Prostate gland (tissue), 2 donors: ENCODE measurements around the gene TTC23. TPM values are rescaled to one million over a fixed set of nuclear protein-coding genes. Genes with fewer than 3 reads are reported as not detected.

Experiments used
- DNase-seq: peaks from one replicate; pipeline ENCODE4 v3.0.0-alpha.2; 2019; ENCODE audit warnings: low spot score
- H3K27ac ChIP-seq, 2 donors: fragments of 200-600 bp; sonication (generic); 2 replicates each; pipeline ENCODE4 v1.5.1; 2017 to 2019
- H3K27me3 ChIP-seq: fragments of 200-600 bp; sonication (generic); replicated peaks from 2 replicates; pipeline ENCODE4 v1.5.1; 2019; ENCODE audit not compliant: insufficient read depth
- H3K36me3 ChIP-seq, 2 donors: fragments of 200-600 bp; sonication (generic); 1 replicate in 1 of 2; 2 replicates in 1 of 2; pipeline versions ENCODE4 v1.5.1 to v1.8.1; 2017 to 2019
- H3K4me1 ChIP-seq: fragments of 200-600 bp; sonication (generic); replicated peaks from 2 replicates; pipeline ENCODE4 v1.5.1; 2019
- H3K4me3 ChIP-seq, 2 donors: fragments of 200-600 bp; sonication (generic); 2 replicates each; pipeline ENCODE4 v1.5.1; 2017 to 2019
- H3K9me3 ChIP-seq: fragments of 200-600 bp; sonication (generic); 2 replicates; pipeline ENCODE4 v1.5.1; 2017
- CTCF ChIP-seq, 4 experiments: fragments of 200-600 bp in 2 of 4; fragments of 450-650 bp in 2 of 4; sonication (generic) in 2 of 4; IDR thresholded peaks; 1 replicate in 3 of 4; 2 replicates in 1 of 4; pipeline ENCODE4 v1.5.1; 2016 to 2019; ENCODE audit warnings: antibody characterized with exemption in 4 of 4, mild to moderate bottlenecking in 2 of 4, moderate library complexity in 2 of 4
- POLR2A ChIP-seq: fragments of 450-650 bp; IDR thresholded peaks from one replicate; pipeline ENCODE4 v1.6.1; 2016; ENCODE audit warnings: antibody characterized with exemption, mild to moderate bottlenecking
- POLR2AphosphoS5 ChIP-seq: sonication (generic); formaldehyde crosslinking; IDR thresholded peaks from one replicate; pipeline ENCODE4 v1.6.1; 2017; ENCODE audit warnings: antibody characterized with exemption
- WGBS: methylation state at CpG from one replicate; pipeline ENCODE4 v1.1.5; 2018; 5-methylcytosine and 5-hydroxymethylcytosine counted together
- intact Hi-C: fragments of 100-400 bp; cut with DNase I; formaldehyde crosslinking; loops from one replicate; pipeline ENCODE4 v1.14.2; 2022
- total RNA-seq, 2 donors: library from RNA; depleted of rRNA; stranded (reverse); fragments of >200 nt; gene quantifications; one replicate each; pipeline ENCODE4 v1.1.0, GENCODE V29; 2016

TTC23 gene
- total RNA-seq, 2 donors from 2014 or later, result 18.1 to 39.5 TPM

- H3K27ac ChIP-seq, result no peak overlapping the region
- H3K36me3 ChIP-seq, result no peaks in the 10 kb centered on the region
- TF ChIP-seq POLR2A, result no peak
- TF ChIP-seq CTCF (IDR thresholded peaks at IDR 0.05), result no peak
- TF ChIP-seq POLR2AphosphoS5, result no peak
- DNase-seq, result no peak
- H3K4me3 ChIP-seq, result no peak overlapping the region
- intact Hi-C loops, result no loop called here
- H3K4me1 ChIP-seq, result no peaks in the 10 kb centered on the region
- H3K27me3 ChIP-seq, result no peaks in the 10 kb centered on the region
- H3K9me3 ChIP-seq, result no peaks in the 10 kb centered on the region
- WGBS, result 76% methylated on average over 18 of the region's 18 CpGs
Measured at GRCh38 chr15:99132634-99133287, 116.6 kb downstream of the TTC23 start.

GRCh38 chr15:99132122-99132521, 117.3 kb downstream of the TTC23 start:
- intact Hi-C loops, result no loop called here
- WGBS, result 89% methylated on average over 4 of the region's 4 CpGs
- no peaks in the 10 kb centered on the region for H3K27me3 ChIP-seq
- no peak overlapping the region for H3K4me3 ChIP-seq
- DNase-seq, result no peak
- no peak overlapping the region for H3K27ac ChIP-seq
- no peaks in the 10 kb centered on the region for H3K4me1 ChIP-seq
- no peaks in the 10 kb centered on the region for H3K9me3 ChIP-seq
- TF ChIP-seq CTCF (IDR thresholded peaks at IDR 0.05) (no peak), POLR2AphosphoS5 (no peak), POLR2A (no peak)
- H3K36me3 ChIP-seq, result no peaks in the 10 kb centered on the region

- Histone ChIP-seq H3K9me3 (no peaks in the 10 kb centered on the region), H3K36me3 (no peaks in the 10 kb centered on the region), H3K27ac (no peak overlapping the region), H3K27me3 (no peaks in the 10 kb centered on the region), H3K4me1 (no peaks in the 10 kb centered on the region), H3K4me3 (no peak overlapping the region)
- intact Hi-C loops, result no loop called here
- DNase-seq, result no peak
- 88% methylated on average over 25 of the region's 25 CpGs for WGBS
- TF ChIP-seq POLR2A (no peak), POLR2AphosphoS5 (no peak), CTCF (IDR thresholded peaks at IDR 0.05) (no peak)
Measured at GRCh38 chr15:99131441-99132023, 117.8 kb downstream of the TTC23 start.

GRCh38 chr15:99130765-99131440, 118.5 kb downstream of the TTC23 start:
- no peak for TF ChIP-seq CTCF (IDR thresholded peaks at IDR 0.05)
- TF ChIP-seq POLR2AphosphoS5, result no peak
- no peak for TF ChIP-seq POLR2A
- Histone ChIP-seq H3K4me3 (no peak overlapping the region), H3K36me3 (no peaks in the 10 kb centered on the region), H3K4me1 (no peaks in the 10 kb centered on the region), H3K27me3 (no peaks in the 10 kb centered on the region), H3K9me3 (no peaks in the 10 kb centered on the region), H3K27ac (no peak overlapping the region)
- DNase-seq, result no peak
- WGBS, result 93% methylated on average over 30 of the region's 30 CpGs
- intact Hi-C loops, result no loop called here
